NCI-H2171 treated with DMSO at 0.1 percent for 48 hours (cell line): ENCODE results near the gene FAM111B.

Experiments
- DNase-seq: peaks from one replicate; lab custom pipeline; 2025; lab: John Stamatoyannopoulos, UW

The FAM111B gene

DNA sequence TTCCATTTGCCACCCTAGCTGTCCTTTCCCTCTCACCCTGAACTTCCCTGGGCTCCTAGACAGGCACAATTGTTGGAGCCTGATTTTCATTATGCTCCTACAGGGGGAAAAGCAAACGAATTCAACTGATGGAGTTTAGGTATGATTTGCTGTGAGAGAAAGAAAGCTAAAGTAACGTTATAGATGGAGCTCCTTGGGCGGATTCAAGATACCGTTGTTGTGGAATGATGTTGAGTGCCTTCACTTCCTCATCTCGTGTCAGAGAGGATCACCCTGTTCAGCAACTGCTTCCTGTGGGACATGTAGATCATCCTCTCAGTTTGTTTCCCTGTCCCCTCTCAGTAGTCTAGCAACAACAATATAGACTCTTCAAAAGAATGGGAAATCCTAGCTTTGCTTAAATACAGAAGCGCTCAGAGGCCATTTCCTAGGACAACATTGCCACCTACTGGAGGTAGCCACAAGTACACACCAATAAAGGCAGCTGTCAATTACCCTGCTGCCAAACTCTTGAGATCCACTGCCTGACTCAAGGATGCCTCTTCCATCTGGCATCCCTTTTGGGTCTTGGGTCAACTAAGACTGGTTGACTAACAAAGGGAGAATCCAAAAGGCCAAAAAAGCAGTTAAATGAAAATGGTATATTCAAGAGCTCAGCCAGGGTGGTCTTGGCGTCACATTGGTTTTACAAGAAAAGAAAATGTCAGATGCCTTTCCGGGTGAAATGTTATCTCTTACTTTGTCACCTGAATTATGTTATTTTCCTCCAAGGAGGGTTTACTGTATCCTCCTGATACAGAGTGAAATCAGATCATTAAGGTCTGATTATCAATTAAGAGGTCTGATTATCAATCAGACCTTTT, 51.4 kb downstream of the FAM111B start:
- peak; percentile 18 for DNase-seq

- no peak for DNase-seq
Observed at GRCh38 chr11:59164028-59164427, 57.0 kb downstream of the FAM111B start.

DNA sequence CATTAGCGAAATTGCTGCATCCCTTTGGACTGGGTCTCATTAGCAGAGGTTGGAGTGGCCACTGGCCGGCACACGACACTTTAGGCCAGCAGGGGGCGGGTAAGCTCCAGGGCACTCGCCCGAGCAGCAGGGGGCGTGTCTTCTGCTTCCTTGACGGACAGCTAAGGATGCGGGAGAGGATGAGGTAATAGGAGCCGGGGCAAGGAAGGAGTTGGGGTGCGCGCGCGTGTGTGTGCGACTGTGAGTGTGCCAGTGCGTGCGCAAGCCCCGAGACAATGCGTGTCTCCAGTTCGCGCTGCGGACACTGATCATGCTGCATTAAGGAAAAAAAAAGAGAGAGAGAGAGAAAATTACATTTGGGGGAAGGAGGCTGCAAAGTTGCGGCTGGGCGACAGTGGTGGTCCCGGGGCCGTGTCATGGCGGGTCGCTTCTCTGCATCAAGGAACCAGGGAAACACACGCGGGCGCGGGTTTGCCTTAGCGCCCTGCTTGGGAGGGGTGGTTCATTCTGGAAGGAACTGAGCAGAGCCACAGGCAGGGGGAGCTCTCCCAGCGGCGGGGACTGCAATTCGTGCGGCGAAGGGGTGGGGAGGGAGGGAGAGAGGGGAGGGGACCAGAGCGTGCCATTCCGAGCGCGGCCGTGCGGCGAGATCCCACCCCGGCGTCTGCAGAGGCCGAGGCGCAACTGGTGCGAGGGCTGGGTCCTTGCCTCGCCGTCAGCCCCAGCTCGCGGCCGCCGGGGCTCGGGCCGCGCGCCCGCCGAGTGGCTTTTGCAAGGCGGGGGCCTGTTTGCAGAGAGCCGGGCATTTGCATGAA, 64.7 kb downstream of the FAM111B start, which contains the start of gene DTX4:
Gene DTX4 (plus strand): TSS at position 625 of the 815 bp plus-strand sequence. CDS start 464 bp downstream, outside the sequence.
- DNase-seq: peak; percentile 63

DNA sequence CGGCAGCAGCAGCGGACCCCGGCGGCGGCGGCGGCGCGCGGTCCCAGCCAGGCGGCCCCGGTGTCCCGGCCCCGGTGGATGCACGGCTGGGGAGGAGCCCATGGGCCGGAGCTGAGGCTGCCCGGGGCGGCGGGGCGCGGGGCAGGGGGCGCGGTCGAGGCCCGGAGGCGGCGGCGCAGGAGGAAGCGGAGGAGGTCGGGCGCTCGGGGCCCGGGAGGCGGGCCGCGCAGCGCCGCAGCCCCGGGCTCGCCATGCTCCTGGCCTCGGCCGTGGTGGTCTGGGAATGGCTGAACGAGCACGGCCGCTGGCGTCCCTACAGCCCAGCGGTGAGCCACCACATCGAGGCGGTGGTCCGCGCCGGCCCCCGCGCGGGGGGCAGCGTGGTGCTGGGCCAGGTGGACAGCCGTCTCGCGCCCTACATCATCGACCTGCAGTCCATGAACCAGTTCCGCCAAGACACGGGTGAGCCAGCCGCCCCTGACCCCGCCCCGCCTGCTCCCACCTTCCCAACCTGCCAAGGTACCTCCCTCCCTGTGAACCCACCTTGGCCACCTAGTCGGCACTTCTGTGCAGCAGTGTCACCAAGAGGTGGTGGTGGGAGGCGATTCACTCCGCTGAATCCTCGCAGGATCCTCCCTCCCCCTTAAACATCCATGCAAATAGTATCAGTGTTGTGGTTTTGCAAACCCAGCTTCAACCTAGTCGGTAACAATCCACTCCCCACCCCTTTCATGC, 65.5 kb downstream of the FAM111B start:
- DNase-seq: no peak

DNA sequence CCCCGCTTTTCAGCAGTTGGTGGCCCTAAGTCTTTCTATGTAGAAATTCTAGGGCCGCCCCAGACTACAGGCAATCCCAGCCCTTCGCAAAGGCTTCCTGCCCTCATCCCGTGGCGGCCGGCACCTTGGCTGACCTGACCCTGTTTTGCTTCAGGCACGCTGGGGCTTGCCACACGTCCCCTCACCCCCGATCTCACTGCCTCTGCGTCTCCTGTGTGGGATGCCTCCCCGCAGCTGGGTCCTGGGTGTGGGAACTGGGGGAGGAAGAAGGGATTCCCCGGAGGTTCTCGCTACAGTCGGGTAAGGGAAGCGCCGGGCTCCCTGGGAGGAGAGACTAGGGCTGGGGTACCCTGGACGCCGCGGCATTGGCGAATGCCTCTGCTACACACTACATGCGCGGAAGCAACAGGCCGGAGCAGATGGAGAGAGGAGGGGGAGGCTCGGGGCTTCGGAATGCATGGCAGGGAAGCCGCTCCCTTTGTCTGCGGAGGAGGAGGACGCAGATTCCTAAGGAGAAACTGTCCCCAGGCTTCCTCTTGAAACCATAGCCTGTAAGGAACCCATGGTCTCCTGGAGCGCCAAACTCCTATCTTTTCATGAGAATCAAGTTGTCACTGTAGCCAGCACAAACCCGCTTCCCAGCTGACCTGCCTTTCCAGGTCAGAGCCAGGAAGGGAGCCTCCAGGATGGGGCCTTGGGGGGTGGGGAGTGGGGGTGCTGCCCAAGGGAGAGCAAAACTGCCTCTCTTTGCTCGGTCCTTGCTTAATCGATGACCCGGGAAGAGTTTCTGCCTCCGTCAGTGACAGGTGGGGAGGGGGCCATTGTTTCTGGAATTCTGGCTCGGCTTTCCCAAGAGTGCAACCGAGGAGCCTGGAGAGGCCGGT, 66.3 kb downstream of the FAM111B start:
- no peak for DNase-seq

GRCh38 chr11:59173964-59174663, 67.1 kb downstream of the FAM111B start:
- DNase-seq: no peak

GRCh38 chr11:59174664-59175033, 67.6 kb downstream of the FAM111B start:
- no peak for DNase-seq

DNA sequence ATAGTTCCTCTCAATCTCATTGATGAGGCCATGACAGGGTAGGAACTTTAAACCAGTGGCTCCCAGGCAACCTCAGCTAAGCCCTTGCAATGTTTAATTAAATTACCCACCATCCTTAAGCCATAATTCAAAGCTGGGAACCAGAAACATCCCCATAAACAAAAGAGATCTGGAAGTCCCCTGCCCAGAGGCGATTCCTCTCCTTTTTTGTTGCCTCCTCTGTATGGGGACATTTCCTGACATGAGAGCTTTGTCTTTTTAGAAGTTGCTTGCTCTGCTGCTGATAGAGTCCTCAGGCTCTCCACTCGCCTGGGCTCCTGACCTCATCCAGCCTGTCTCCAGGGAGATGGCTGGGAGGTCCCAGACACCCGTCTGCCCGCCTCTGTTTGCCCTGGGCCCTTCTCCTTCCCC, 68.1 kb downstream of the FAM111B start:
- no peak for DNase-seq

- no peak for DNase-seq
Observed at GRCh38 chr11:59176330-59176729, 69.3 kb downstream of the FAM111B start.
